Measurements from ENCODE around the gene RFC5. TPM values are rescaled to one million over a fixed set of nuclear protein-coding genes. Genes with fewer than 3 reads are reported as not detected.

The RFC5 gene
- total and polyA plus RNA-seq, 10 of the 15 experiments (the other 5 are each of a cell fraction or from before 2014, with no cell fraction given), result 30.9 to 73.3 (median 53.5) TPM

- TF ChIP-seq SMAD5 (IDR thresholded peaks at IDR 0.05; ENCODE audit: low read depth) (no peak), HDGF (IDR thresholded peaks at IDR 0.05) (no peak), KLF5 (IDR thresholded peaks at IDR 0.05; ENCODE audit: partially characterized antibody) (no peak)
These were observed 45.7 kb downstream of the RFC5 start (continued) for GRCh38 chr12:118061873-118062843.

- ChIA-PET POLR2A (interaction anchor here (0.6 to 1.4 kb wide), 8 partner anchors 16 to 1069 kb away, joined by 3 to 6 read pairs (median 3); no protein-coding TSS in a partner anchor), SMC1A (ENCODE audit: uncharacterized antibody, unreplicated experiment) (interaction anchor here (0.6 to 1.8 kb wide), 16 partner anchors 9 to 312 kb away, joined by 3 to 10 read pairs (median 3); partner anchors contain the start of genes RFC5 and SUDS3), RAD21 (ENCODE audit: unreplicated experiment) (interaction anchor here (0.7 to 2.7 kb wide), 7 partner anchors 19 to 313 kb away, joined by 3 to 8 read pairs (median 4); partner anchors contain the start of genes PEBP1, RFC5 and SUDS3), CTCF (interaction anchor here (0.6 to 5.3 kb wide), 20 partner anchors 8 to 341 kb away, joined by 3 to 42 read pairs (median 4); partner anchors contain the start of genes RFC5 and SUDS3)
- H3K79me2 ChIP-seq (ENCODE audit: control insufficient read depth, insufficient read depth, low read length), result peaks cover 29% of the 10 kb centered on the region
- FAIRE-seq (no peak), DNase-seq (ENCODE audit: low read depth, low spot score) (no peak), ATAC-seq (no peak)
- no peak overlapping the region; the same call in 1 of the 2 replicates for H3K4me2 ChIP-seq (ENCODE audit: control insufficient read depth, insufficient read depth)
- H3K9ac ChIP-seq (ENCODE audit: control insufficient read depth, insufficient read depth, low read length), result no peak overlapping the region
- no peak overlapping the region for H2AFZ ChIP-seq (ENCODE audit: control insufficient read depth, low read depth, low read length)
- 75% methylated on average over 4 of the region's 4 CpGs for WGBS (ENCODE audit: insufficient coverage, insufficient replicate concordance, low lambda C conversion rate, missing lambda C conversion rate)
- intact Hi-C loops (cut with micrococcal nuclease; ENCODE audit: unreplicated experiment), result no loop called here
- no peaks in the 10 kb centered on the region for H4K20me1 ChIP-seq (ENCODE audit: control insufficient read depth, insufficient read depth)
- H3K27me3 ChIP-seq (replicated peaks in 1 of 2; ENCODE audit: control insufficient read depth in 2 of 2, insufficient read depth in 2 of 2, low read length in 1 of 2), result no peaks in the 10 kb centered on the region
- TF ChIP-seq MEF2A (IDR thresholded peaks at IDR 0.05; ENCODE audit: insufficient read depth, low read depth, low read length), result no peak
- TF ChIP-seq ZNF217 (IDR thresholded peaks at IDR 0.05), result no peak
- no peak for TF ChIP-seq MTA3 (IDR thresholded peaks at IDR 0.05; ENCODE audit: borderline replicate concordance, low read length)
- no peak for TF ChIP-seq NR2C1 (IDR thresholded peaks at IDR 0.05)
- no peak for TF ChIP-seq HDGF (IDR thresholded peaks at IDR 0.05)
- TF ChIP-seq BCL3 (IDR thresholded peaks at IDR 0.05; ENCODE audit: borderline replicate concordance, insufficient read depth, low read depth, low read length, poor library complexity, severe bottlenecking), result no peak
- TF ChIP-seq KDM1A (IDR thresholded peaks at IDR 0.05; ENCODE audit: borderline replicate concordance), result no peak
- TF ChIP-seq RBBP5 (conservative IDR thresholded peaks at IDR 0.05), result no peak
- TF ChIP-seq BMI1 (IDR thresholded peaks at IDR 0.05; ENCODE audit: borderline replicate concordance), result no peak
- no peak overlapping the region for H3K4me3 ChIP-seq
- BruUV-seq (replicated peaks), result no TSS peak
- in situ Hi-C loops (cut with MboI), result no loop called here
- H3K36me3 ChIP-seq (ENCODE audit: control insufficient read depth in 2 of 2, insufficient read depth in 2 of 2, low read length in 1 of 2), result no peaks in the 10 kb centered on the region
- H3K9me3 ChIP-seq (replicated peaks; ENCODE audit: control insufficient read depth, insufficient read depth, low read length), result no peaks in the 10 kb centered on the region
- H3K4me1 ChIP-seq (ENCODE audit: control insufficient read depth, insufficient read depth, low read length), result peaks cover 13% of the 10 kb centered on the region
- H3K27ac ChIP-seq (ENCODE audit: control insufficient read depth, insufficient read depth), result no peak overlapping the region
These were observed 47.3 kb downstream of the RFC5 start for GRCh38 chr12:118063576-118064391.

Measured in GM12878 (cell line).